ENCODE data around the gene UCKL1.
A peak's percentile ranks its signal among the peaks of the same experiment; 100 is the strongest.

Gene UCKL1

GRCh38 chr20:63942250-63942951 is 13.8 kb downstream of the UCKL1 start:
- peak in 1 of 2 donors; percentile 27 for DNase-seq (ENCODE audit: low read depth in 2 of 2)
- no peak overlapping the region for H3K4me3 ChIP-seq (replicated peaks in 1 of 2; ENCODE audit: low read depth in 2 of 2, low read length in 2 of 2)
- no peak for TF ChIP-seq CTCF (IDR thresholded peaks at IDR 0.05; ENCODE audit: low read depth, low read length)

- H3K4me3 ChIP-seq (replicated peaks in 1 of 2; ENCODE audit: low read depth in 2 of 2, low read length in 2 of 2): no peak overlapping the region
- no peak for TF ChIP-seq CTCF (IDR thresholded peaks at IDR 0.05; ENCODE audit: low read depth, low read length)
- DNase-seq (ENCODE audit: low read depth in 2 of 2): peak in 1 of 2 donors; percentile 24
Observed at GRCh38 chr20:63941282-63942081, 14.7 kb downstream of the UCKL1 start.

GRCh38 chr20:63940472-63941266 is 15.5 kb downstream of the UCKL1 start:
- DNase-seq (ENCODE audit: low read depth in 2 of 2): no peak
- no peak overlapping the region for H3K4me3 ChIP-seq (replicated peaks in 1 of 2; ENCODE audit: low read depth in 2 of 2, low read length in 2 of 2)
- no peak for TF ChIP-seq CTCF (IDR thresholded peaks at IDR 0.05; ENCODE audit: low read depth, low read length)

GRCh38 chr20:63940071-63940471 is 16.1 kb downstream of the UCKL1 start:
- no peak overlapping the region for H3K4me3 ChIP-seq (replicated peaks in 1 of 2; ENCODE audit: low read depth in 2 of 2, low read length in 2 of 2)
- no peak for TF ChIP-seq CTCF (IDR thresholded peaks at IDR 0.05; ENCODE audit: low read depth, low read length)
- no peak for DNase-seq (ENCODE audit: low read depth in 2 of 2)

GRCh38 chr20:63939061-63939935 is 16.9 kb downstream of the UCKL1 start:
- TF ChIP-seq CTCF (IDR thresholded peaks at IDR 0.05; ENCODE audit: low read depth, low read length): no peak
- no peak for DNase-seq (ENCODE audit: low read depth in 2 of 2)
- no peak overlapping the region for H3K4me3 ChIP-seq (replicated peaks in 1 of 2; ENCODE audit: low read depth in 2 of 2, low read length in 2 of 2)

GRCh38 chr20:63937596-63937995 is 18.6 kb downstream of the UCKL1 start:
- no peak for TF ChIP-seq CTCF (IDR thresholded peaks at IDR 0.05; ENCODE audit: low read depth, low read length)
- no peak overlapping the region for H3K4me3 ChIP-seq (replicated peaks in 1 of 2; ENCODE audit: low read depth in 2 of 2, low read length in 2 of 2)
- no peak for DNase-seq (ENCODE audit: low read depth in 2 of 2)
